Left forelimb (tissue), 1 donor: Measurements from ENCODE around the gene KCNQ4.

Experiments
- DNase-seq: peaks from one replicate; pipeline ENCODE4 v3.0.0-alpha.2; 2018; ENCODE audit warnings: low spot score

The KCNQ4 gene

DNA sequence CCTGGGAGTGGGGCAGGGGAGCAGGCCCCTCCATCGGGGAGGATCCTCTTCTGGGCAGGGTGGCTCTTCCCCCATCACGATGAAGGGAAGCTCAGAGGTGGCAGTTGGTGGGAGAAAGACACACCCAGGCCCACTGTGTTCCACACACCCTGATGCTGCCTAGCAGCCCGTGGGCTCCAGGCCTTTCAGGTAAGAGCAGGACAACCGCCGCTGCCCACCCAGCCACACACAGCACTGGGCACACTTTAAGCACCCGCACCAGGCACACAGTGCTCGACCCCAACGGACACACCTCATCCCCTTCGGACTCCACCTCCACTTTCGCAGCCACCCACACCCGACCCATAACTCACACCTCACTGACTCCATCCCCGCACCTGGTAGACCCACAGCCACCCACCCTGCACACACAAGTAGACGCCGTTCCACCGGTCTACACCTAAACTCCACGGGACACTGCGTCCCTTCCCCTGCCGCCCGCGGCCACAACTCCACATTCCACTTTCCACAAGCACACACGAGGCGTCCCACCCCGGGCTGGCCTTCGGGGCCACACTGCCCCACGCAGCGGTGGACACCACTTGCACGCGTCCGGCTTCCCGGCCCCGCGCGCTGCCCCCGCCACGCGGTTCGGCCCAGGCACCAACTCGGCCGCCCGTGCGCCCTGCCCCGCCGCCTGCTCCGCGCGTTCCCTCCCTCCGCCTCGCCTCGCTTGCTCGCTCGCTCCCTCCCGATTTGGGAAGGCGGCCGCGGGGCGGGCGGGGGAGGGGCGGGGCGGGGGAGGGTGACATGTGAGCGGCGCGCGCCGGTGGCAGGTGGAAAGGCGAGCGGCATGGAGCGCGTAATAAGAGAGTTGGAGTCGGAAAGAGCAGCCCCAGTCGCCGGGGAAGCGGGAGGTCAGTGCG lies at the start of gene KCNQ4:
Gene KCNQ4 (plus strand): TSS at position 787 of the 905 bp plus-strand sequence. CDS start 307 bp downstream, outside the sequence.
- peak; percentile 79 for DNase-seq

DNA sequence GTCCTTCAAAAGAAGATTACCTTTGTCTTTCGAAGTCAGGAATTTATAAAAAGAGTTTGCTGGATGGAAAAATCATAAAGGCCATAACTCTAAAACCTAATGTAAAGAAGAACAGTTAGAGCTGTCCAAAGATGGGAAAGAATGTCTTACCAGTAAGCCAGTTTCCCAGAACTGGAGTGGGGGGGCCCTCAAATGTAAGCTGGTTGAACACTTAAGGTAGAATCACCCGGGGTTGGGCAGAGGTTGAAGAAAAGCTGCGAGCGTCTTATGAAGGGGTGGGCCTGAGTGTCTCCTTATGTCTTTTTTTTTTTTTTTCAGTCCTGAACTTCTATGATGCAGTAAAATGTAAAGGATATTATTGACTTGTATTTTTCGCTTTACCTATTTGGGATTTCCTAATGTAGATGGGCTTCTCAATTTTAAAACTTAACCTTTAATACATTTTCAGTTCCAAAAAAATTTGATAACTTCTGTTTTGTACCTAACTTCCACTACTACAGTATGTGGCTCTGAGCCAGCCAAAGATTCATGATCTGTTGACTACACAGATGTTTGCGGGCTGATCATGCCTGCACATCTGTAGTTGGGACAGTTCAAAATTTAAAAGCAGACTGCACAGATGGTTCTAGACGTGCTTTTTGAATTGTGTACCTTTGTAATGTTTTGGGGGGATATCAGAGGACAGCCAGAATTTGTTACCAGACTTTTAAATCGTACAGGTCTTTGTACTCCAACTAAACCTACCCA lies 48.5 kb upstream of the KCNQ4 start:
- no peak for DNase-seq

DNA sequence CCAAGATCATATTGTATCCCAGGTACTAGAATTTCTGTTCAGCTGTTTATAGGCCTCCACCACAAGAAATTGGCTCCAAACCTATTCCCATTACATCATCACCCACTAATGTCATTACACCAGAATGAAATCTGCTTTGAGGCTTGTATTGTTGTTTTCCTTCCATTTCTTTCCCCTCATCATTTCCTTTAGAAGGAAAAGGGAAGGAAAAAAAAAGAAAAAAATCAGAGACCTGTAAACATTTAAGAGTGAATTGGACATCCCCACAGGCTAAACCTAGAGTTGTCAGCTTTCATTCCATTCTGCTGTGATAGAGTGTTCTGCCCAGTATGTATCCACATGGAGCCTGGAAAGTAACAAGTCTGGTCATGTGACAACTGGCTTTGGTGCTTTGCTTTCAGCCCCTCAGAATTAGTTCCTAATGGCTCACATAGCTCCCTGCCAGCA lies 47.5 kb upstream of the KCNQ4 start:
- DNase-seq: no peak

DNA sequence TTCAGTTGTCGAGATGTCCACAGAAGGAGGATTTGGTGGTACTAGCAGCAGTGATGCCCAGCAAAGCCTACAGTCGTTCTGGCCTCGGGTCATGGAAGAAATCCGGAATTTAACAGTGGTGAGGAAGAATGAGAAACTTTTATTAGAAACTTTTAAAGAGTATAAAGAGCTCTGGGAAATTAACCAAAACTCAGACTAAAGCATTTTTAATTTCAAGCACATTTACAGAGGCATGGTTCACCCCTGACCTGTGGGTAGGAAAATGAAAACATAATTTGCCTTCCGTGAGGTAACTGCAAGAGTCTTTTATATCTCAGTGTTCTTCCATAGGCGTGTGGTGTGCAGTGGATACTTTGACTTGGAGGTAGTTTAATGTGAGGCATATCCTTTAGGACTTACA lies 44.8 kb upstream of the KCNQ4 start:
- no peak for DNase-seq

DNA sequence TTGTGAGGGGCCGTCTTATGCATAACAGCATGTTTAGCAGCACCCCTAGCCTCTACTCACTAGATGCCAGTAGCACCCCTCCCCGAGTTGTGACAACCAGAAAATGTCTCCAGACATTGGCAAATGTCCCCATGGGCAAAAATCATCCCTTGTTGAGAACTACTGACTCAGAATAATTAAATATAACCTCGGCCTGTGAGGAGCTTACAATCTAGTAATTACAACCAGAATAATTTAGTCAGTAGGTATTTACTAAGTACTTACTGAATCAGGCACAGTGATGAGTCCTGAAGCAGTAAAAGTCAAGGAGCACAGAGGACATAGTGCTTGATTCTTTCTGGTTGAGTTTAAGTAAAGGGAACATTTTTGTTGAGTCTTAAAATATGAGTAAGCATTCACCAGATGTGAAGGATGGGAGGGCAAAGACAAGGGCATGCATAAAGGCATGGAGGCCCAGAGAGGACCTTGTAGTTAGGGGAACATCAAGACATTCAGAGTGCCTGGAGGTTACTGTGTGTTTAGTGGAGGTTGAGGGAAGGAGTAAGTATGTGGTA lies 44.1 kb upstream of the KCNQ4 start:
- no peak for DNase-seq

DNA sequence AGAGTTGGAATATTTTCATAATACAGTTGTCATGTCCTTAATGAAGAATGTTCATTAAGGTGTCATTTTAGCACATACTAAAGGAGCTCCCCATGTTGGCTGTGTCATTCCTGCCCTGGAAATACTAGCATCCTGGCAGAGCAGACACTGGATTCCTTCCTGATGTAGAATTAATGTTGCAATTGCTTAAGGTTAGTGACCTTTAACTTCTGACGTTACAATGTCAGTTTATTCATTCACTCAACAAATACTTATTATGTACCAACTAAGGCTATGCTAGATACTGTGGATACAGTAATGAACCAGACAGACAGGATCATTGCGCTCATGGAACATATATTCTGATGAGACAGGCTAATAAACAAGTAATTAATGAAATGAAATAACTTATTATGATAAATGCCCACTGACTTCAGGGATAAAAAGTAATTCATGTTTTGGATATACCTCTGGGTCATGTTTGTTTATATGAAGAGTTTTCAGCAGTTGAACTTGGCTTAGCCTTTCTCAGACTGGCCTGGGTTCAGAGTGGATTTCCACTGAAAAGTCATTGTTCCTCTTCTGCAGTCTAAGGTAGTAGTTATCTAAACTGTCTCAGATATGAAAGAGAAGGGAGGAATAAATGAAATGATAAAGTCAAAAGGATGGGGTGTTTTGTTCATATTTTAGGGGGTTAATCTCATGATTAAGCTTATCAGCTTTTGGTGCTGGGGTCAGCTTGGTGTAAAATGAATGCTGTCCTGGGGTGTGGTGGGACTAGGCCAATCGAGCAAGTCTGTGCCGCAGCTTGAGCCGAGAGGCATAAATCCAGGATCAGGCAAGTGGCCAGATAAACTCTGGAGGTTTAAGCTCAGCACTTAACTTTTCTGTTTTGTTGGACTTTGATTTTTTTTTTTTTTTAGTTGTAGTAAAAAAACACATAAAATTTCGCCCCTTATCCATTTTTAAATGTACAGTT lies 43.3 kb upstream of the KCNQ4 start:
- DNase-seq: no peak

DNA sequence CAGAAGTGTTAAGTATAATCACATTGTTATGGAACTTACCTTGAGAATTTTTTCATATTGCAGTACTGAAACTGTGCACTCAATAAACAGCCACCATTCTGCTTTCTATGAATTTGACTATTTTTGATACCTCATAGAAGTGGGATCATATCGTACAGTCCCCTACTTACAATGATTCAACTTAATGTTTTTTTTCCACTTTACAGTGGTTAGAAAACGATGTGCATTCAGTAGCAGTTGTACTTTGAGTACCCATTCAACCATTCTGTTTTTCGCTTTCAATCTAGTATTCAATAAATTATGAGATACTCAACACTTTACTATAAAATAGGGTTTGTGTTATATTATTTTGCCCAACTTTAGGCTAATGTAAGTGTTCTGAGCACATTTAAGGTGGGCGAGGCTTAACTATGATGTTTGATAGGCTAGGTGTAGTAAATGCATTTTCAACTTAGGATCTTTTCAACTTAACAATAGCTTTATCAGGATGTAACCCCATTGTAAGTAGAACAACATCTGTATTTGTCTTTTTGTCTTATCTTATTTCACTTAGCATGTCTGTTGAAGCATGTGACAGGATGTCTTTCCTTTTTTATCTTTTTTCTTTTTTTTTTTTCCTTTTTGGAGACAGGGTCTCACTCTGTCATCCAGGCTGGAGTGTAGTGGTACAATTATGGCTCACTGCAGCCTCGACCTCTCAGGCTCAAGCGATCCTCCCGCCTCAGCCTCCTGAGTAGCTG lies 42.4 kb upstream of the KCNQ4 start:
- DNase-seq: no peak

DNA sequence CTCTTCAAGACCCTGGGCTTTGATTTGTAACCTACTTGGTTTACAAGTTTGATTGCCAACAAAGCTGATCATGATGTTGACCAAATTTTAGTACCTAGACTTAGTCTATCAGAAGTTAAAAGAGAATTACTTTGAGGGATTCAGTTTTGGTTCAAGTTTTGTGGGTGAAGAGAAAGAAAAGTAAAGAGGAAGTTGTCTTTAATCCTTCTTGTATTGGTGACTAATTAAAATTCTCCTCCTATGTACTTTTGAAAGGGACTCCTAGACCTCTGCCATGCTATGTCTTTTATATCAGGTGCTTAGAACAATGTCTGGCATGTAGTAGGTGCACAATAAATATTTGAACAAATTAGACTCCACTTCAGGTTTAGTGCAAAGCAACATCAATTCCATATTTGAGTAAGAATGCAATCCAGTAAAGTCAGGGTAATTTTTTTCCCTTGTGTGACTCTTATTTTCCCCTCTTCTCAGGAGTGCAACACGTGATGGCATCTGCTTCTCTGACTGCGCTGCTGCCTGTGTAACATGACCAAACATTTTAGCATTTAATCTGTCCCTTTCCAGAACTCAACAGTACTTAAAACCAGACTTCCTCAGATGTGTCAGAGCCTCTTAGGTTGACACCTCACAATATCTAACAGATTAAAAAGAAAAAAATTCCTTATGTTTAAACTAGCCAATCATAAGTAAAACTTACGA lies 41.1 kb upstream of the KCNQ4 start:
- DNase-seq: no peak

DNA sequence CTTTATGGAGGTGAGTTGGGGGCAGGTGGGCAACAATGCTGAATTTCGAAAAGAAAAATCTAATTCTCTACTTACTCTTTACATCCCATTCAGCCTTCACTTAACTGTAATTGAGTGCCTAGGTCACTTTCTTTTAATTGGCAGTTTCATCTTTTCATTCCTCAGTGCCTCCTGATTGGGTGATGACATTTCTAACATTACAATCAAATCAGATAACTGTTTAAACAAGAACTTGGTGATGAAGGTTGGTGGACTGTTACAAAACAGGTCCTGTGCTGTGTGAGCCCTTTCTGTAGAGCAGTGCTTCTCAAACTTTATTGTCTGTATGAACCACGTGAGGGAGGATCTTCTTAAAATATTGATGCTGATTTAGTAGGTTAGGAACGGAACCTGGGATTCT lies 40.1 kb upstream of the KCNQ4 start:
- no peak for DNase-seq

DNA sequence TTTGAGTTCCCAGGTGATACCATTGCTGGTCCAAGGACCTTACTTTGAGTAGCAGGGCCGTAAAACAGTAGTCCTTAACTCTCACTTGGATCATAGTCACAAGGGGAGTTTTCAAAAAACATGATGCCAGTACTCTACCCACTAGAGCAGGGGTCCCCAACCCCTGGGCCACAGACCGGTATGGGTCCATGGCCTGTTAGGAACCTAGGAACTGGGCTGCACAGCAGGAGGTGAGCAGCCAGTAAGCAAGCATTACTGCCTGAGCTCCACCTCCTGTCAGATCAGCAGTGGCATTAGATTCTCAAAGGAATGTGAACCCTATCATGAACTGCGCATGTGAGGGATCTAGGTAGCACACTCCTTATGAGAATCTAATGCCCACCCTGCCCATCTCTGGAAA lies 39.7 kb upstream of the KCNQ4 start:
- DNase-seq: no peak

DNA sequence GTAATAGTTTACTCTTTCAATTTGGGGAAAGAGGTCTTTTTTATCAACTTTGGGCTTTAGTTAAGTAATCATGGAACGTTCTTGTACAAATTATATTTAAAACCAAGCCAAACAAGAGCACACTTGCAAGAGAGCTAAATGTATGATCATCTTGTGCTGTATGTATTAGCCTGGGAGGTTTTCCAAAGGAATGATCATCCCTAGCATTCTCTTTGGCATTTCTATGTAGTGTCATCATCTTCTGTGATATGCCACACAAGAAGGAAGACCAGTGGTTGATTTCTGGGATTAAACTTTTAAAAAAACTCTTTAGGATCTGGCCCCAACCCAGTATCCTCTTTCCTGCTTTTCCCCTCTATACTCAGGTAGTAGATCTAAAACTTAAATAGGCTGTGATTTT lies 38.4 kb upstream of the KCNQ4 start:
- no peak for DNase-seq

DNA sequence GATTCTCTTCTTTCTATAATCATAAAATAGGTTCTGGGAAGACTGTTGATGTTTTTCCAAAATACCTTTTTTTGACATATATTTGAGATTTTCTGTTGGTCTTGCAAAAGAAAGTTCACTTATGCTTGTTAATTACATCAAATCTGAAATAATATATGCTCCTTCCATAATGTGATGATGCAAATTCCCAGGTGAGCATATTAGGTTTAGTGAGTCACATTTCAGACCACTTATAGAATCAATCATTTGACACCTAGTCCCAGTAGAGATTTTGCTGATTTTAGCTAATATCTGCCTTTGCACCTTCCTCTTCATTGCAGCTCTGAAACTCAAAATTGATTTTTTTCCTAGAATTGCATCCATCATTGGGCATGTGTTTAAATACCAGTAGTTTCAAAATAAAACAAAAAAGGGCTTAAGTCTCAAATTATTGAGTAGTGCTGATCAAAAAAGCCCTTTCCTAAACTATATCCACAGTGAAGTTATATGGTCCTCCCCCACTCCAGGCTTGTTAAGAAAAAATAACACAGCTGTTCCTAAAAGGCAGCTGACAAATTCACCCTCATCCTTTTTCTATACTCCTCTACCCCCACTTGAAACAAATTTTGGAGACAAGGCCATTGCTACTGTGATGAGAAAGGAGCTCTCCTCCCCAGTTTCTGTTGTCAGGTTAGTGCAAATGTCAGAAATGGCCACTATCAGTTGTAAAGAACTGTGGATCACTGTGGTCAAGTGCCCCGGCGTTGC lies 37.1 kb upstream of the KCNQ4 start:
- DNase-seq: no peak

DNA sequence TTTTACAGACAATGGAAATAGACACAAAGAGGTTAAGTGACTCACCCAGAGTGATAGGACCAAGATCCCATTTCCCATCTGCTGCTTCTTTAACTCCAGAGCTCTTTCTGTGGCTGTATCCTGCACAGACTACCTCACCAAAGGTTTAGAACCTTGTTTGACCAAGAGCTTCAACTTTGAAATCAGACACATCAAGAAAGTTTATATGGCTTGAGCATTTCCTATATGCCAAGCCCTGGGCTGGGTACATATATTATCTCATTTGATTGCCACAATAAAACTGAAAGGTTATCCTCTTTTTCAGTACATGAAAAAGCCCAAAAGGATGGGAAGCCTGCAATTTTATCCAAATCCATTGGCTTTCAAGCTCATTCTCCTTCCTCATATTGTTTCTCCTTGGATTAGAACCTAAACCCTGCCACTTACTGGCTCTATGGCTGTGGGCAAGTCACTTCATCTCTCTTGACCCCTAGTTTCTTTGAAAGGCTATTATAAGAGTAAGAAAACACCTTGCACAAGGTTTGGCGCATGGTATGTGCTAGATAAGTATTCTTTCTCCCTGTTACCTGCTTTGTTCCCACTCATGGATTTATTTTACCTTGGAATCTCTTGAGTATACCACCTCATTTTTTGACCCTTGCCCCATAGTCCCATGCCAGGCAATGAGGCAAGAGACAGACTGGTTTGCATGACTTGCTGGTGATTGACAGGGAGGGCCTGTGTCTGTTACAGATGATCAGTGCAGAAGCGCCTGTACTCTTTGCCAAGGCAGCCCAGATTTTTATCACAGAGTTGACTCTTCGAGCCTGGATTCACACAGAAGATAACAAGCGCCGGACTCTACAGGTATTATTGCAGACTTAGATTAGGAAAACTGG lies 34.5 kb upstream of the KCNQ4 start:
- no peak for DNase-seq

DNA sequence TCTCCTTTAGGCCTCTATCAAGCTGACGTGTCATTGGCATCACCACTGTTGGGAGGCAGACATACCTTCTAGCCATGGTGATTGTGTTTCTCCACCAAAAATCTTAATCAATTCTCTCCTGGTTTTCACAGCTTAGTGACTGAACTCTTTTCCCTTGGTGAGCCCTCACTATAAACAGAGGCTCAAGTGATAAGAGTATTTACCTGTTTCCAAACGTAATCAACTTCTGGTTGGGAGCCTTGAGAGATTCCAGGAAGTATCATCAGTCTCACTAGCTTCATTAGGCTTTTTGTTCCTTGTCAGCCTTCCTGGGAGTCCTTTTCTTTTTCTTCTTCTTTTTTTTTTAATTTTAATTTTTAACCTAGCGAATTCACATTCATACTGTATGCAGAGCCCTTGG lies 33.8 kb upstream of the KCNQ4 start:
- no peak for DNase-seq

DNA sequence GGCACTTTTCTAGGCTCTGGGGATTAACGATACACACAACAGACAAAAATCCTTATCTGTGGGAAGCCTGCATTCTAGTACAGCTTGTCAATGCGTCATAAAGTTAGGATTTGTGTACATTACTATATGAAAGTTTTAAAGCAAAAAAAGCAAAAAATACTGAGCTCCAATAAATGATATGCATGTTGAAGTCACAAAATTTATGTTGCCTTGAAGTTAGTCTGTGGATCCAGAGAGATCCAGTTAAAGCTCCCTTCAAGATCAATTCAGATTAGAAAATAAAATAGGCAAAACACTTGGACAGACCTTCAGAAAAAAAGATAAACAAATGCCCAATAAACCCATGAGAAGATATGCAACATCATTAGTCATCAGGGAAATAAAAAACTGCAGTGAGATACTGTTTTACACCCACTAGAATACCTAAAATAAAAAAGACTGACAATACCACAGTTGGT lies 33.1 kb upstream of the KCNQ4 start:
- no peak for DNase-seq

DNA sequence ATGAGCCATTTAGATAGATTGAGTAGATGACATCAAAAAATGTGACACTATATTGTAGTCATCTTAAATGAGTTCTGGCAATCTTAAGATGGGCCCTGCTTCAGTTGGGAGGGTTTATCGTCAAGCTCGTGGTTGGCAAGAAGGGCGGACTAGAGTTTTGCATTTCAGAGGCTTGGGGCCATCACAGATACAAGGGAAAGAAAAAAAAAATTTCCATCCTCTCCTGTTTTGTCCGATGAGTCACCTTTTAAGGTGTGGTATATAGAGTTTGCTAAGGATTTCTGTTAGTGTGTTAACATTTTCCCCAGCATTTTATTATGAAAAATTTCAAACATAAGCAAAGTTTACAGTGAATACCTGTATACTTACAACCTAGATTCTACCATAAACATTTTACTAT lies 31.8 kb upstream of the KCNQ4 start:
- no peak for DNase-seq

DNA sequence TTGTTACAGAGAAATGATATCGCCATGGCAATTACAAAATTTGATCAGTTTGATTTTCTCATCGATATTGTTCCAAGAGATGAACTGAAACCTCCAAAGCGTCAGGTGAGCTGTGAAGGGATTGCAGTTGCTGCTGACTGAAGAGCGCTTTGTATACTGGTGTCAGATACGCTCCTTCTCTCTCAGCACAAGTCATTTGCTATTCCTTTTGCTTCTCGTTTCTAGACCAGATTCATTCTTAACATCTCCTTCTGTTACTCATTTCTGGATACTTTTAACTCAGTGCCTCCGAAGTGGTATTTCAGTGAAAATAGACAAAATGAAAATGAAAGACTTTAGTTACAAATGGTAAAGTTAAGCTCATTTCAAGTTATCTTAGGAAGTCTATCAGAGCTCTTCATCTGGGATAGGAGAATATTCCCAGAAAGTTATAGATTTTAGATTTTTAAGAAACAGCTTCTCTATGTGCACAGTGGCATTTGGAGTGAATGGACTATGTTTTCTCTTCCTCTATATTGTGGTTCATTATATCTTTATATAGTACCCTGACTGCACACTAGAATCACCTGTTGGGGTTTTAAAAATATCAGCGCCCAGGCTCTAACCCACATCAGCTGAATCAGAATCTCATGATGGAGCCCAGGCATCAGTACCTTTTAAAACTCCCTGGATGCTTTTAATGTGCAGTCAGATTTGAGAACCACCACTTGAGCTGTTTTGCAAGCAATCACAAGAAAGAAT lies 30.3 kb upstream of the KCNQ4 start:
- no peak for DNase-seq

DNA sequence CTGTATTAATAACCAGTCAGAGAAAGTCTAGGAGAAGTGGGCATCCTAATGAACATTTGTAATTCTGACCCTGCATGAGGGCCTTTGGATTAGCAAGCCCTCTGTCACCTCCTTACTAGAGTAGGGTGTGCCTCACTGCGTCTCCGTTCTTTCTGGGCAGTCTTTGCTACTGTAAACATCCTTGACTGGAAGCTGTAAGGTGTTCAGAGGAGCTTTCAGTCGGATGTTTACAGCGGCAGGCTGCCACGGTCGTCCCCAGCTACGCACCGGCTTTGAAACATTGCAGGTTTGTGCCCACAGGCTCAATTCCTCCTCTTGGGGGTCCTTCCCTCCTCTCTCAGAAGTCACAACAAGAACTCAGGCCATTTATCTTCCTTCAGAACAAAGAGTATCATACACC lies 29.4 kb upstream of the KCNQ4 start:
- DNase-seq: no peak
